CD4-positive, alpha-beta T cell (primary cell): ENCODE results near the gene GAB1. TPM values are rescaled to one million over a fixed set of nuclear protein-coding genes. Genes with fewer than 3 reads are reported as not detected.

Source experiments
- ATAC-seq: fragments of 200-7000 bp; cut with Tn5 transposase; one replicate; pipeline ENCODE4 v1.10.0; 2022; ENCODE audit warnings: mild to moderate bottlenecking; ENCODE audit not compliant: poor library complexity
- CTCF ChIA-PET: fragments of 350-600 bp; sonication (Branson Sonifier 250); formaldehyde crosslinking; loops from one replicate; lab custom pipeline; 2021; ENCODE audit warnings: antibody characterized with exemption, inconsistent platforms; lab: Charles Lee
- POLR2A ChIA-PET: fragments of 350-600 bp; sonication (Branson Sonifier 250); formaldehyde crosslinking; loops from one replicate; lab custom pipeline; 2021; ENCODE audit warnings: antibody characterized with exemption, inconsistent platforms; lab: Charles Lee
- DNase-seq, 14 experiments: peaks; one replicate each; pipeline ENCODE4 v3.0.0-alpha.2; 2013 to 2020; ENCODE audit warnings: mixed read lengths in 2 of 14
- H3K27ac ChIP-seq, 2 donors: one replicate each; pipeline versions ENCODE4 v1.5.1 to v1.7.0; 2013; ENCODE audit warnings: low read length in 2 of 2, low read depth in 1 of 2, mild to moderate bottlenecking in 1 of 2
- H3K27me3 ChIP-seq, 2 experiments: 1 replicate in 1 of 2; 2 replicates in 1 of 2; pipeline versions ENCODE4 v1.6.1 to v1.7.0; 2013; ENCODE audit warnings: low read length in 2 of 2, control low read depth in 1 of 2, mild to moderate bottlenecking in 1 of 2, moderate library complexity in 1 of 2; ENCODE audit not compliant: insufficient read depth in 2 of 2, control insufficient read depth in 1 of 2
- H3K36me3 ChIP-seq: one replicate; pipeline ENCODE4 v1.6.1; 2013; ENCODE audit warnings: low read length, control low read depth; ENCODE audit not compliant: insufficient read depth
- H3K4me1 ChIP-seq: one replicate; pipeline ENCODE4 v1.6.1; 2013; ENCODE audit warnings: low read length, control low read depth; ENCODE audit not compliant: insufficient read depth
- H3K4me3 ChIP-seq: one replicate; pipeline ENCODE4 v1.5.1; 2013; ENCODE audit warnings: mild to moderate bottlenecking, low read length, moderate library complexity
- H3K9me3 ChIP-seq, 2 experiments: 1 replicate in 1 of 2; 2 replicates in 1 of 2; pipeline versions ENCODE4 v1.6.1 to v1.7.0; 2013; ENCODE audit warnings: low read length in 2 of 2, mild to moderate bottlenecking in 2 of 2, control low read depth in 1 of 2, moderate library complexity in 1 of 2; ENCODE audit not compliant: control insufficient read depth in 1 of 2, insufficient read depth in 1 of 2
- H3K27ac Mint-ChIP-seq: one replicate; pipeline ENCODE4 v1.8.0; 2020; ENCODE audit warnings: mixed read lengths
- H3K27me3 Mint-ChIP-seq: one replicate; pipeline ENCODE4 v1.8.0; 2021; ENCODE audit warnings: mixed read lengths
- H3K36me3 Mint-ChIP-seq: one replicate; pipeline ENCODE4 v1.8.0; 2021; ENCODE audit warnings: low read depth, mixed read lengths
- H3K4me1 Mint-ChIP-seq: one replicate; pipeline ENCODE4 v1.8.0; 2021; ENCODE audit warnings: low read depth, mixed read lengths
- H3K4me3 Mint-ChIP-seq: one replicate; pipeline ENCODE4 v1.8.0; 2020; ENCODE audit warnings: mild to moderate bottlenecking, mixed read lengths
- H3K9me3 Mint-ChIP-seq: one replicate; pipeline ENCODE4 v1.8.0; 2020; ENCODE audit warnings: mixed read lengths
- CTCF ChIP-seq: fragments of 200-600 bp; IDR thresholded peaks from one replicate; pipeline ENCODE4 v1.8.0; 2022; ENCODE audit warnings: antibody characterized with exemption, mild to moderate bottlenecking
- intact Hi-C, 2 experiments: fragments of 100-400 bp; cut with DNase I in 1 of 2; cut with micrococcal nuclease in 1 of 2; formaldehyde crosslinking; loops; one replicate each; pipeline versions ENCODE4 v1.15.1 to v1.9.0; 2023 to 2025; cut with DNase I, micrococcal nuclease
- total RNA-seq, 174 experiments: library from RNA in 2 of 174; stranded (reverse) in 2 of 174; gene quantifications; one replicate each; pipeline ENCODE4 v1.2.3 and lab custom pipeline; 2021 to 2026

Gene GAB1
- total RNA-seq, 2 experiments from 2014 or later, result 0.27 to 0.64 TPM

GRCh38 chr4:143441109-143441508 lies 104.4 kb downstream of the GAB1 start:
- no peak overlapping the region for H3K27ac Mint-ChIP-seq
- H3K4me1 Mint-ChIP-seq, result no peaks in the 10 kb centered on the region
- Histone ChIP-seq H3K4me3 (no peak overlapping the region), H3K9me3 (no peaks in the 10 kb centered on the region), H3K36me3 (no peaks in the 10 kb centered on the region), H3K4me1 (no peaks in the 10 kb centered on the region), H3K27ac (no peak overlapping the region), H3K27me3 (no peaks in the 10 kb centered on the region)
- POLR2A ChIA-PET, result no interaction called here
- no peak for ATAC-seq
- no peak for TF ChIP-seq CTCF
- intact Hi-C loops, result no loop called here
- CTCF ChIA-PET, result no interaction called here
- H3K27me3 Mint-ChIP-seq, result no peaks in the 10 kb centered on the region
- no peaks in the 10 kb centered on the region for H3K36me3 Mint-ChIP-seq
- no peak overlapping the region for H3K4me3 Mint-ChIP-seq
- H3K9me3 Mint-ChIP-seq, result no peaks in the 10 kb centered on the region
- no peak for DNase-seq

DNA sequence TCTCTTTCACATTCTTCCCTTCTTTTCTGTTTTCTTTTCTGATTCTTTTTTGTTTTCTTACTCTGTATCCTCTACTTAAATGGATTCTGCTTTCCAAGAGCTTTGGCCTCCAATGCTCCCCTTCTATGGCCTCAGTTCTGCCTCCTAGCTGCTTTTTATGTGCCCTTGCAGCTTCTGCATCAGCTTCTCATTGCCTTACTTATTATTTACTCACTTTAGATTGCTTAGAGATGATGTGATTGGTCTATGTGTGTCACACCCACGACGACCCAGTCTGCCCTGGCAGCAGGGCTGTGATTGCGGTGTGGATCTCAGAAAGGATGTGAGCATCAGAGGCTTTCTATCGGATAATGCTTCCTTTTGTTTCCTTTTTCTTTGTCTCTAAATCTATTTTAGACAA lies 105.0 kb downstream of the GAB1 start:
- Mint-ChIP-seq H3K9me3 (no peaks in the 10 kb centered on the region), H3K27me3 (no peaks in the 10 kb centered on the region), H3K4me3 (no peak overlapping the region), H3K36me3 (no peaks in the 10 kb centered on the region), H3K4me1 (no peaks in the 10 kb centered on the region), H3K27ac (no peak overlapping the region)
- H3K4me1 ChIP-seq, result no peaks in the 10 kb centered on the region
- no peaks in the 10 kb centered on the region for H3K27me3 ChIP-seq
- ChIA-PET CTCF (no interaction called here), POLR2A (interaction anchor here (0.6 kb wide), 1 partner anchor 24 kb away, joined by 3 read pairs; no protein-coding TSS in a partner anchor)
- no peak for TF ChIP-seq CTCF
- no peaks in the 10 kb centered on the region for H3K9me3 ChIP-seq
- no peaks in the 10 kb centered on the region for H3K36me3 ChIP-seq
- intact Hi-C loops, result no loop called here
- ATAC-seq (no peak), DNase-seq (no peak)
- H3K4me3 ChIP-seq, result no peak overlapping the region
- no peak overlapping the region for H3K27ac ChIP-seq

DNA sequence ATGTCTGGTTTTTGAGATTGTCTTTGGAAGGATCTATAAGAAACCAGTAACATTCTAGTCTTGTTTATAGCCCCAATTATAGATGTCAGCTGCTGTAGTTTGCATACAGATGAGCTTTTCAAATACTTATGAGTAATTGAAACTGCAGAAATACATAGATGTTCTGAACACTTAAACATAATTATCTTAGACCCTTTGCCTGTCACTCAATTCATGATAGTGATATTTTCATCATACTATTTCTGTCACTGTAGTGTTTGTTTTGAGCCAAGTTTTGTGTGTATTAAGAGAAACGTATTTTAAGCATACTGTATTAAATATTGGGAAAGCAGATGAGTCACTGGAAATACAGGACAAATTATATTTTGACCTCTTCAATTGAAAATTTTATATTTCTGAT lies 107.1 kb downstream of the GAB1 start:
- no peak for TF ChIP-seq CTCF
- H3K27me3 Mint-ChIP-seq, result no peaks in the 10 kb centered on the region

More for the DNA sequence above, 107.1 kb downstream of the GAB1 start:
- CTCF ChIA-PET, result interaction anchor here (1.1 kb wide), 1 partner anchor 12 kb away, joined by 3 read pairs; no protein-coding TSS in a partner anchor
- Mint-ChIP-seq H3K4me3 (no peak overlapping the region), H3K27ac (no peak overlapping the region), H3K9me3 (no peaks in the 10 kb centered on the region), H3K4me1 (no peaks in the 10 kb centered on the region), H3K36me3 (no peaks in the 10 kb centered on the region)
- Histone ChIP-seq H3K27ac (no peak overlapping the region), H3K36me3 (no peaks in the 10 kb centered on the region), H3K4me1 (no peaks in the 10 kb centered on the region), H3K27me3 (no peaks in the 10 kb centered on the region), H3K9me3 (no peaks in the 10 kb centered on the region), H3K4me3 (no peak overlapping the region)
- POLR2A ChIA-PET, result no interaction called here
- ATAC-seq (no peak), DNase-seq (no peak)
- intact Hi-C loops, result no loop called here
